ENCODE measurements around the gene HHAT.

- TF ChIP-seq CTCF (IDR thresholded peaks at IDR 0.05; ENCODE audit: extremely low read depth in 1 of 2, insufficient read depth in 1 of 2, low read depth in 1 of 2, low read length in 2 of 2) (no peak), POLR2A (IDR thresholded peaks at IDR 0.05; ENCODE audit: low read depth, low read length) (no peak), GATA2 (IDR thresholded peaks at IDR 0.05; ENCODE audit: insufficient read depth, insufficient read length, low read depth, low read length) (no peak), EZH2 (IDR thresholded peaks at IDR 0.05; ENCODE audit: borderline replicate concordance, low read depth, low read length, severe bottlenecking) (no peak), POLR2AphosphoS5 (IDR thresholded peaks at IDR 0.05; ENCODE audit: insufficient read depth, low read depth, low read length) (no peak)
Measured at GRCh38 chr1:210597555-210598134, 268.9 kb downstream of the HHAT start.
